SK-N-SH (cell line): Measurements from ENCODE around the gene DSP. TPM values are rescaled to one million over a fixed set of nuclear protein-coding genes. Genes with fewer than 3 reads are reported as not detected.

Experiments used
- CTCF ChIA-PET: fragments of 300-600, 350-600 bp; formaldehyde crosslinking; extraction: SDS; loops from one replicate; lab custom pipeline; 2021; lab: Yijun Ruan, JAX
- POLR2A ChIA-PET: fragments of 350-600 bp; sonication (Branson Sonifier 250); formaldehyde crosslinking; extraction: SDS; loops from one replicate; lab custom pipeline; 2020; ENCODE audit warnings: antibody characterized with exemption, inconsistent platforms; lab: Yijun Ruan, JAX
- DNase-seq: peaks from one replicate; pipeline ENCODE4 v3.0.0; 2012
- H2AFZ ChIP-seq: fragments of 200-600 bp; sonication (generic); 2 replicates; pipeline ENCODE4 v1.8.1; 2016; ENCODE audit warnings: antibody characterized with exemption, mild to moderate bottlenecking, low read depth
- H3F3A ChIP-seq: fragments of 200-600 bp; sonication (generic); replicated peaks from 2 replicates; pipeline ENCODE3; 2016; ENCODE audit warnings: antibody characterized with exemption, mild to moderate bottlenecking; ENCODE audit not compliant: insufficient read depth
- H3K27ac ChIP-seq, 2 experiments: fragments of 200-500 bp in 1 of 2; fragments of 200-600 bp in 1 of 2; sonication (Bioruptor generic) in 1 of 2; sonication (generic), shearing (Covaris generic) in 1 of 2; 2 replicates each; pipeline versions ENCODE4 v1.5.1 to v1.6.1; 2014 to 2016; ENCODE audit warnings: low read depth in 2 of 2, inconsistent platforms in 1 of 2, low read length in 1 of 2, mild to moderate bottlenecking in 1 of 2, mixed read lengths in 1 of 2
- H3K27me3 ChIP-seq: fragments of 200-600 bp; sonication (generic), shearing (Covaris generic); 2 replicates; pipeline ENCODE4 v1.6.1; 2016; ENCODE audit warnings: mixed run types; ENCODE audit not compliant: insufficient read depth
- H3K36me3 ChIP-seq, 2 experiments: fragments of 200-500 bp in 1 of 2; fragments of 200-600 bp in 1 of 2; sonication (Bioruptor generic) in 1 of 2; sonication (generic) in 1 of 2; replicated peaks in 1 of 2; 2 replicates each; pipeline versions ENCODE3 to v1.5.1; 2014 to 2016; ENCODE audit warnings: low read length in 1 of 2, mild to moderate bottlenecking in 1 of 2; ENCODE audit not compliant: insufficient read depth in 2 of 2, control insufficient read depth in 1 of 2
- H3K4me1 ChIP-seq, 2 experiments: fragments of 200-500 bp in 1 of 2; fragments of 200-600 bp in 1 of 2; sonication (Bioruptor generic) in 1 of 2; sonication (generic), shearing (Covaris generic) in 1 of 2; 2 replicates each; pipeline versions ENCODE4 v1.5.1 to v1.6.1; 2014 to 2016; ENCODE audit warnings: low read depth in 1 of 2, low read length in 1 of 2, mixed run types in 1 of 2; ENCODE audit not compliant: insufficient read depth in 2 of 2, control insufficient read depth in 1 of 2
- H3K4me2 ChIP-seq: fragments of 200-600 bp; sonication (generic), shearing (Covaris generic); 2 replicates; pipeline ENCODE4 v1.6.1; 2017; ENCODE audit warnings: mixed run types
- H3K4me3 ChIP-seq, 2 experiments: fragments of 200-500 bp in 1 of 2; fragments of 200-600 bp in 1 of 2; sonication (Bioruptor generic) in 1 of 2; sonication (generic), shearing (Covaris generic) in 1 of 2; 2 replicates each; pipeline versions ENCODE4 v1.5.1 to v1.8.1; 2014 to 2016; ENCODE audit warnings: low read depth in 2 of 2, inconsistent platforms in 1 of 2, low read length in 1 of 2, mild to moderate bottlenecking in 1 of 2, mixed read lengths in 1 of 2, moderate library complexity in 1 of 2
- H3K79me2 ChIP-seq: fragments of 200-600 bp; sonication (generic); 2 replicates; pipeline ENCODE4 v1.8.1; 2017; ENCODE audit warnings: mild to moderate bottlenecking; ENCODE audit not compliant: insufficient read depth
- H3K9ac ChIP-seq: fragments of 200-600 bp; sonication (generic); 2 replicates; pipeline ENCODE4 v1.6.1; 2017; ENCODE audit warnings: mixed run types
- H3K9me2 ChIP-seq: fragments of 200-600 bp; sonication (generic); 2 replicates; pipeline ENCODE4 v1.6.1; 2017; ENCODE audit warnings: mixed run types
- H3K9me3 ChIP-seq: fragments of 200-600 bp; sonication (generic); 2 replicates; pipeline ENCODE4 v1.6.1; 2017; ENCODE audit warnings: mixed run types, mild to moderate bottlenecking, moderate library complexity
- H4K20me1 ChIP-seq: fragments of 200-600 bp; sonication (generic); 2 replicates; pipeline ENCODE4 v1.6.1; 2017; ENCODE audit warnings: mild to moderate bottlenecking, mixed run types; ENCODE audit not compliant: insufficient read depth
- CHD2 ChIP-seq: fragments of 150-350 bp; IDR thresholded peaks from 2 replicates; pipeline ENCODE4 v1.6.1; 2018; ENCODE audit warnings: low read length; ENCODE audit not compliant: partially characterized antibody
- FOXM1 ChIP-seq: IDR thresholded peaks from 2 replicates; pipeline ENCODE4 v1.4.0; 2012; ENCODE audit warnings: low read depth, mild to moderate bottlenecking
- GATA2 ChIP-seq: sonication (generic); formaldehyde crosslinking; IDR thresholded peaks from 2 replicates; pipeline ENCODE4 v1.5.0; 2020; ENCODE audit warnings: mild to moderate bottlenecking, missing genetic modification reagents
- MEF2A ChIP-seq: IDR thresholded peaks from 2 replicates; pipeline ENCODE4 v1.4.0; 2012; ENCODE audit warnings: low read depth, borderline replicate concordance
- POLR2AphosphoS5 ChIP-seq: IDR thresholded peaks from 2 replicates; pipeline ENCODE4 v1.6.1; 2012; ENCODE audit warnings: low read depth, low read length
- RAD21 ChIP-seq: IDR thresholded peaks from 2 replicates; pipeline ENCODE4 v1.6.1; 2012; ENCODE audit warnings: mild to moderate bottlenecking, low read length
- SMC3 ChIP-seq: IDR thresholded peaks from 2 replicates; pipeline ENCODE4 v1.6.1; 2012; ENCODE audit warnings: low read depth, low read length, improper control_type of control experiment
- TAF1 ChIP-seq: IDR thresholded peaks from 2 replicates; pipeline ENCODE4 v1.6.1; 2012; ENCODE audit warnings: low read depth, mild to moderate bottlenecking, low read length, moderate library complexity, borderline replicate concordance
- TEAD4 ChIP-seq: IDR thresholded peaks from 2 replicates; pipeline ENCODE4 v1.4.0; 2012; ENCODE audit warnings: mild to moderate bottlenecking, borderline replicate concordance; ENCODE audit not compliant: insufficient read depth
- whole genome bisulfite sequencing: methylation state at CpG from one replicate; pipeline ENCODE4 v1.1.6; 2017; ENCODE audit warnings: low lambda C conversion rate; 5-methylcytosine and 5-hydroxymethylcytosine counted together
- polyA plus RNA-seq, 3 experiments: library from polyadenylated mRNA; depleted of rRNA; stranded (reverse); fragments of >200 nt; gene quantifications; 2 replicates each; pipeline ENCODE4 v1.2.3, GENCODE V29; 2012
- TF ChIP-seq, protein P1 (sequence below): IDR thresholded peaks from 2 replicates; pipeline ENCODE4; 2012
- TF ChIP-seq, protein P2 (sequence below): fragments of 150-350 bp; IDR thresholded peaks from 2 replicates; pipeline ENCODE4 v1.6.1; 2016; ENCODE audit warnings: mild to moderate bottlenecking, low read depth, low read length
- TF ChIP-seq, protein P3 (sequence below): IDR thresholded peaks from 2 replicates; pipeline ENCODE4 v1.4.0; 2012; ENCODE audit warnings: low read depth
- TF ChIP-seq, protein P4 (sequence below): IDR thresholded peaks from 2 replicates; pipeline ENCODE4 v1.6.1; 2012; ENCODE audit warnings: mild to moderate bottlenecking, low read depth, low read length, moderate library complexity

DSP gene
- polyA plus RNA-seq, 1 of the 3 experiments (the other 2 are of a cell fraction): 0.02 TPM

DNA sequence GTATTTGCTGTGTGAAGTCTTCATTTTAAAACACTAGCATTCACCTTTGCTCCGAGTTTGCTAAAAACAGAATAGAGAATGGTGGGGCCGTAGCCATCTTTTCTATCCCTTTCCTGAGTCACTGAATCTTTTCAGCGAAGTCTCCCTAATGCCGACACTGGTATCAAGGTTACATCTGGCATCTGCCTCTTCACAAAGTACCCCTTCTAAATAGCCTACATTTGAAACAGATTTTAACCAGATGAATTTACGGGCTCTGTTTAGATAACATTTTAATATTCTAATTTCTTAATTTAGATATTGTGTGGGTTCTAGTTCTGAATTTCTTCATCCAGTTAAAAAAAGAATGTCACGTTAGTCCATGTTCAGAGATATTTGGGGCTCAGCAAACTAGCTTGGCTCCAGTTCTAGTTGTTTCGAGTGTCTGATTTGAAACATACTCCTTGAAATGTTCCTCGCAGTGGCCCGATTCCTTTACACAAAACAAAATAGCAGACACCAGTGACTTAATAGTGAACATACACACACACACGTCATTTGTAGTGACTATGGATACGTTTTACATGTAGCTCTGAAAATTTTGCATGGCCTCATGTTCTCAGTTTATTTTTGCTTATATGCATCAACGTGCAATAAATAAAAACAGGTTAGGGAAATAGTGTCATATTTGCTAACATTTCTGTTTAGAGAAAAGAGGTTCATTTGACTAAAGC, 15.1 kb downstream of the DSP start (continued):
- TF ChIP-seq, protein P1, sequence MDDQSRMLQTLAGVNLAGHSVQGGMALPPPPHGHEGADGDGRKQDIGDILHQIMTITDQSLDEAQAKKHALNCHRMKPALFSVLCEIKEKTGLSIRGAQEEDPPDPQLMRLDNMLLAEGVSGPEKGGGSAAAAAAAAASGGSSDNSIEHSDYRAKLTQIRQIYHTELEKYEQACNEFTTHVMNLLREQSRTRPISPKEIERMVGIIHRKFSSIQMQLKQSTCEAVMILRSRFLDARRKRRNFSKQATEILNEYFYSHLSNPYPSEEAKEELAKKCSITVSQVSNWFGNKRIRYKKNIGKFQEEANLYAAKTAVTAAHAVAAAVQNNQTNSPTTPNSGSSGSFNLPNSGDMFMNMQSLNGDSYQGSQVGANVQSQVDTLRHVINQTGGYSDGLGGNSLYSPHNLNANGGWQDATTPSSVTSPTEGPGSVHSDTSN: no peak
- no peak for TF ChIP-seq TEAD4
- TF ChIP-seq, protein P2, sequence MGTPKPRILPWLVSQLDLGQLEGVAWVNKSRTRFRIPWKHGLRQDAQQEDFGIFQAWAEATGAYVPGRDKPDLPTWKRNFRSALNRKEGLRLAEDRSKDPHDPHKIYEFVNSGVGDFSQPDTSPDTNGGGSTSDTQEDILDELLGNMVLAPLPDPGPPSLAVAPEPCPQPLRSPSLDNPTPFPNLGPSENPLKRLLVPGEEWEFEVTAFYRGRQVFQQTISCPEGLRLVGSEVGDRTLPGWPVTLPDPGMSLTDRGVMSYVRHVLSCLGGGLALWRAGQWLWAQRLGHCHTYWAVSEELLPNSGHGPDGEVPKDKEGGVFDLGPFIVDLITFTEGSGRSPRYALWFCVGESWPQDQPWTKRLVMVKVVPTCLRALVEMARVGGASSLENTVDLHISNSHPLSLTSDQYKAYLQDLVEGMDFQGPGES: no peak
- no peak for TF ChIP-seq POLR2AphosphoS5
- TF ChIP-seq TAF1: no peak
- TF ChIP-seq MEF2A: no peak
- no peak for TF ChIP-seq FOXM1

DNA sequence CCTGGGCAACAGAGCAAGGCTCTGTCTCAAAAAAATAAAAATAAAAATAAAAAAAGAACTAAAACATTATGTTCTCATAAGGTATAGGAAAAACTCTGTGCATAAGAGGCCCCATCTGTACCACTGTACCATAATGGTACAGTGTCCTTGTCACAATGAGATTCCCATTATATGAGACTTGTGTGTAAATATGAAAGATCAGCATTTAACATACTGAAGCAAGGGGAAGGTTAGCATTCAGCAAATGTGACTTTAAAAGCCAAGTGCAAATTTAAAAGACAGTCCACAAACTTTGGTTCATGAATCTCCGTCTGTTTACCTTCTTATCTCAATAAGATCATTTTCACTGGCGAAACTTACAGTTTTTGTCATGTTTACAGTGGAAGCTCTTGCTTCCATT, 16.2 kb downstream of the DSP start:
- no peaks in the 10 kb centered on the region for H3K9me2 ChIP-seq
- H3K4me1 ChIP-seq: no peaks in the 10 kb centered on the region; a peak in 1 of 4 replicates
- no peak overlapping the region for H3K4me3 ChIP-seq
- no peak overlapping the region for H2AFZ ChIP-seq
- H3K27me3 ChIP-seq: peaks cover 67% of the 10 kb centered on the region
- no peaks in the 10 kb centered on the region for H3K36me3 ChIP-seq
- no peaks in the 10 kb centered on the region for H3F3A ChIP-seq
- DNase-seq: no peak
- ChIA-PET CTCF (interaction anchor here (1.9 kb wide), 1 partner anchor 282 kb away, joined by 4 read pairs; no protein-coding TSS in a partner anchor), POLR2A (no interaction called here)
- no peaks in the 10 kb centered on the region for H3K79me2 ChIP-seq
- H3K27ac ChIP-seq: no peak overlapping the region
- no peaks in the 10 kb centered on the region for H4K20me1 ChIP-seq
- no peak overlapping the region for H3K4me2 ChIP-seq
- no peak overlapping the region for H3K9ac ChIP-seq
- TF ChIP-seq, protein P3, sequence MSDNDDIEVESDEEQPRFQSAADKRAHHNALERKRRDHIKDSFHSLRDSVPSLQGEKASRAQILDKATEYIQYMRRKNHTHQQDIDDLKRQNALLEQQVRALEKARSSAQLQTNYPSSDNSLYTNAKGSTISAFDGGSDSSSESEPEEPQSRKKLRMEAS: no peak
- TF ChIP-seq RAD21: no peak
- no peak for TF ChIP-seq GATA2
- no peak for TF ChIP-seq SMC3
- TF ChIP-seq, protein P4, sequence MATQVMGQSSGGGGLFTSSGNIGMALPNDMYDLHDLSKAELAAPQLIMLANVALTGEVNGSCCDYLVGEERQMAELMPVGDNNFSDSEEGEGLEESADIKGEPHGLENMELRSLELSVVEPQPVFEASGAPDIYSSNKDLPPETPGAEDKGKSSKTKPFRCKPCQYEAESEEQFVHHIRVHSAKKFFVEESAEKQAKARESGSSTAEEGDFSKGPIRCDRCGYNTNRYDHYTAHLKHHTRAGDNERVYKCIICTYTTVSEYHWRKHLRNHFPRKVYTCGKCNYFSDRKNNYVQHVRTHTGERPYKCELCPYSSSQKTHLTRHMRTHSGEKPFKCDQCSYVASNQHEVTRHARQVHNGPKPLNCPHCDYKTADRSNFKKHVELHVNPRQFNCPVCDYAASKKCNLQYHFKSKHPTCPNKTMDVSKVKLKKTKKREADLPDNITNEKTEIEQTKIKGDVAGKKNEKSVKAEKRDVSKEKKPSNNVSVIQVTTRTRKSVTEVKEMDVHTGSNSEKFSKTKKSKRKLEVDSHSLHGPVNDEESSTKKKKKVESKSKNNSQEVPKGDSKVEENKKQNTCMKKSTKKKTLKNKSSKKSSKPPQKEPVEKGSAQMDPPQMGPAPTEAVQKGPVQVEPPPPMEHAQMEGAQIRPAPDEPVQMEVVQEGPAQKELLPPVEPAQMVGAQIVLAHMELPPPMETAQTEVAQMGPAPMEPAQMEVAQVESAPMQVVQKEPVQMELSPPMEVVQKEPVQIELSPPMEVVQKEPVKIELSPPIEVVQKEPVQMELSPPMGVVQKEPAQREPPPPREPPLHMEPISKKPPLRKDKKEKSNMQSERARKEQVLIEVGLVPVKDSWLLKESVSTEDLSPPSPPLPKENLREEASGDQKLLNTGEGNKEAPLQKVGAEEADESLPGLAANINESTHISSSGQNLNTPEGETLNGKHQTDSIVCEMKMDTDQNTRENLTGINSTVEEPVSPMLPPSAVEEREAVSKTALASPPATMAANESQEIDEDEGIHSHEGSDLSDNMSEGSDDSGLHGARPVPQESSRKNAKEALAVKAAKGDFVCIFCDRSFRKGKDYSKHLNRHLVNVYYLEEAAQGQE: no peak
- no peak for TF ChIP-seq CHD2
- 31% methylated on average over 2 of the region's 2 CpGs for WGBS
- no peaks in the 10 kb centered on the region for H3K9me3 ChIP-seq
